ENCODE data around the gene HAUS2. TPM values are rescaled to one million over a fixed set of nuclear protein-coding genes. Genes with fewer than 3 reads are reported as not detected.

Gene HAUS2
- total and polyA plus RNA-seq, 2 donors (not counting 3 experiments of a cell fraction or from before 2014, with no cell fraction given): 12.6 to 33.5 TPM

DNA sequence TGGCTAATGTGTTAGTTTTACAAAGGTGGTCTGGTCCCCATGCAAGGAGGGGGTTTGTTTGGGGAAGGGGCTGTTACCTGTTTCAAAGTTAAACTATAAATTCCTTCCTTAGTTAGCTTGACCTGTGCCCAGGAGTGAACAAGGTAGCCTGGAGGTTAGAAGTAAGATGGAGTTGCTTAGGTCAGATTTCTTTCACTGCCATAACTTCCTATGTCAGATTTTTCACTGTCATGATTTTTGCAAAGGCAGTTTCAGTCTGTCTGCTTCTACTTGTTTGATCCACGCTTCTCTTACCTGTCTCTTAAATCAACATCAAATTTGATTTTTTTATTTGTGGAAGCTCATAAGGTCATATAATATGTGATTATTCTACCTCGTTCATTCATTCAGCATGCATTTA is 55.3 kb downstream of the HAUS2 start:
- CTCF ChIA-PET: no interaction called here
- dilution Hi-C loops (cut with MboI; ENCODE audit: extremely low pct_ligation_motif_present, low sequenced_read_pairs): no loop called here

More for the DNA sequence above, 55.3 kb downstream of the HAUS2 start:
- H3K9me3 ChIP-seq (replicated peaks; ENCODE audit: control insufficient read depth, insufficient read depth, low read length): no peaks in the 10 kb centered on the region
- no peaks in the 10 kb centered on the region for H4K20me1 ChIP-seq (replicated peaks; ENCODE audit: control insufficient read depth, extremely low read depth, insufficient read depth, low read length)
- POLR2A ChIA-PET: no interaction called here
- H2AFZ ChIP-seq (ENCODE audit: low read depth, low read length): no peak overlapping the region
- no peaks in the 10 kb centered on the region for H3K36me3 ChIP-seq (ENCODE audit: control insufficient read depth in 2 of 2, extremely low read depth in 1 of 2, insufficient read depth in 2 of 2, low read length in 2 of 2)
- H3K9me1 ChIP-seq (replicated peaks; ENCODE audit: control insufficient read depth, extremely low read depth, insufficient read depth, low read length): no peaks in the 10 kb centered on the region
- no peak for TF ChIP-seq MAX (IDR thresholded peaks at IDR 0.05; ENCODE audit: insufficient read depth, insufficient read length)
- TF ChIP-seq, protein P1, sequence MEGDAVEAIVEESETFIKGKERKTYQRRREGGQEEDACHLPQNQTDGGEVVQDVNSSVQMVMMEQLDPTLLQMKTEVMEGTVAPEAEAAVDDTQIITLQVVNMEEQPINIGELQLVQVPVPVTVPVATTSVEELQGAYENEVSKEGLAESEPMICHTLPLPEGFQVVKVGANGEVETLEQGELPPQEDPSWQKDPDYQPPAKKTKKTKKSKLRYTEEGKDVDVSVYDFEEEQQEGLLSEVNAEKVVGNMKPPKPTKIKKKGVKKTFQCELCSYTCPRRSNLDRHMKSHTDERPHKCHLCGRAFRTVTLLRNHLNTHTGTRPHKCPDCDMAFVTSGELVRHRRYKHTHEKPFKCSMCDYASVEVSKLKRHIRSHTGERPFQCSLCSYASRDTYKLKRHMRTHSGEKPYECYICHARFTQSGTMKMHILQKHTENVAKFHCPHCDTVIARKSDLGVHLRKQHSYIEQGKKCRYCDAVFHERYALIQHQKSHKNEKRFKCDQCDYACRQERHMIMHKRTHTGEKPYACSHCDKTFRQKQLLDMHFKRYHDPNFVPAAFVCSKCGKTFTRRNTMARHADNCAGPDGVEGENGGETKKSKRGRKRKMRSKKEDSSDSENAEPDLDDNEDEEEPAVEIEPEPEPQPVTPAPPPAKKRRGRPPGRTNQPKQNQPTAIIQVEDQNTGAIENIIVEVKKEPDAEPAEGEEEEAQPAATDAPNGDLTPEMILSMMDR (IDR thresholded peaks at IDR 0.05; ENCODE audit: extremely low read depth in 1 of 2, insufficient read depth in 1 of 2, low read depth in 1 of 2, low read length in 2 of 2): no peak
- TF ChIP-seq POLR2A (IDR thresholded peaks at IDR 0.05; ENCODE audit: low read depth, low read length): no peak
- TF ChIP-seq MYC (IDR thresholded peaks at IDR 0.05; ENCODE audit: low read depth, low read length): no peak
- TF ChIP-seq JUN (IDR thresholded peaks at IDR 0.05; ENCODE audit: borderline replicate concordance, insufficient read depth, insufficient read length, low read depth): no peak
- TF ChIP-seq FOS (IDR thresholded peaks at IDR 0.05; ENCODE audit: borderline replicate concordance, insufficient read depth, low read length): no peak
- no peak for TF ChIP-seq POLR2AphosphoS5 (IDR thresholded peaks at IDR 0.05; ENCODE audit: insufficient read depth, low read depth, low read length)
- no peak overlapping the region for H3K4me2 ChIP-seq (ENCODE audit: insufficient read depth, low read length)
- H3K27ac ChIP-seq (ENCODE audit: insufficient read depth, low read depth, low read length): no peak overlapping the region
- peaks cover 14% of the 10 kb centered on the region for H3K4me1 ChIP-seq (ENCODE audit: control insufficient read depth, extremely low read depth, insufficient read depth, low read length)
- no TSS peak for BruUV-seq (replicated peaks)
- no peak overlapping the region for H3K9ac ChIP-seq (replicated peaks; ENCODE audit: extremely low read depth, insufficient read depth, low read length)
- intact Hi-C loops (cut with micrococcal nuclease): loop anchor here (2.0 kb wide), 1 partner anchor 29 kb away; the partner anchor contains the start of gene STARD9
- no peaks in the 10 kb centered on the region for H3K27me3 ChIP-seq (ENCODE audit: control insufficient read depth in 2 of 2, insufficient read depth in 2 of 2, low read length in 2 of 2)
- DNase-seq (ENCODE audit: low read depth, low spot score): no peak
- no peaks in the 10 kb centered on the region for H3K79me2 ChIP-seq (ENCODE audit: control insufficient read depth, insufficient read depth, low read length)
- FAIRE-seq: no peak
- H3K4me3 ChIP-seq (replicated peaks in 1 of 3; ENCODE audit: insufficient read depth in 1 of 3, low read depth in 1 of 3, low read length in 3 of 3): no peak overlapping the region

All from endothelial cell of umbilical vein (primary cell).